Endodermal cell (in vitro differentiated cells): ENCODE data around the gene PTRH2. TPM values are rescaled to one million over a fixed set of nuclear protein-coding genes. Genes with fewer than 3 reads are reported as not detected.

ENCODE experiments used
- DNase-seq: peaks from one replicate; pipeline ENCODE4 v3.0.0-alpha.2; 2017
- H3K27ac ChIP-seq: 2 replicates; pipeline ENCODE4 v1.5.1; 2013; ENCODE audit warnings: mild to moderate bottlenecking, low read depth, low read length, moderate library complexity
- H3K27me3 ChIP-seq: 2 replicates; pipeline ENCODE4 v1.6.1; 2013; ENCODE audit warnings: mild to moderate bottlenecking, low read length, moderate library complexity; ENCODE audit not compliant: insufficient read depth, control insufficient read depth, poor library complexity, severe bottlenecking
- H3K36me3 ChIP-seq: 2 replicates; pipeline ENCODE4 v1.7.0; 2013; ENCODE audit warnings: mild to moderate bottlenecking, low read length, moderate library complexity; ENCODE audit not compliant: control insufficient read depth, insufficient read depth
- H3K4me1 ChIP-seq: one replicate; pipeline ENCODE4 v1.7.0; 2013; ENCODE audit warnings: low read length; ENCODE audit not compliant: control insufficient read depth, insufficient read depth
- H3K4me3 ChIP-seq: 2 replicates; pipeline ENCODE4 v1.5.1; 2013; ENCODE audit warnings: mild to moderate bottlenecking, low read length, moderate library complexity
- H3K9ac ChIP-seq: 2 replicates; pipeline ENCODE4 v1.6.1; 2013; ENCODE audit warnings: mild to moderate bottlenecking, low read length, moderate library complexity; ENCODE audit not compliant: poor library complexity, severe bottlenecking; ENCODE audit errors: extremely low read depth
- H3K9me3 ChIP-seq: 2 replicates; pipeline ENCODE4 v1.6.1; 2013; ENCODE audit warnings: mild to moderate bottlenecking, low read length, moderate library complexity; ENCODE audit not compliant: control insufficient read depth
- H3K27ac Mint-ChIP-seq: 2 replicates; pipeline ENCODE4 v1.8.0; 2020; ENCODE audit warnings: mixed read lengths
- H3K27me3 Mint-ChIP-seq: 2 replicates; pipeline ENCODE4 v1.8.0; 2021; ENCODE audit warnings: mild to moderate bottlenecking, mixed read lengths; ENCODE audit not compliant: insufficient read depth
- H3K36me3 Mint-ChIP-seq: 2 replicates; pipeline ENCODE4 v1.8.0; 2020; ENCODE audit warnings: low read depth, mixed read lengths
- H3K4me1 Mint-ChIP-seq: 2 replicates; pipeline ENCODE4 v1.8.0; 2020; ENCODE audit warnings: mixed read lengths
- H3K4me3 Mint-ChIP-seq: 2 replicates; pipeline ENCODE4 v1.8.0; 2020; ENCODE audit warnings: mild to moderate bottlenecking, moderate library complexity, mixed read lengths
- H3K9me3 Mint-ChIP-seq: 2 replicates; pipeline ENCODE4 v1.8.0; 2020; ENCODE audit warnings: mild to moderate bottlenecking, mixed read lengths
- total RNA-seq, 2 donors: library from RNA; stranded (reverse); fragmentation: NEBNext Ultra II Directional in 1 of 2; extraction: Animal tissue kit (Norgen Biotek cat#: 25700) in 1 of 2; gene quantifications; 2 replicates in 1 of 2; 3 replicates in 1 of 2; pipeline ENCODE4 v1.2.1, GENCODE V29; 2021
- TF ChIP-seq, protein P1 (sequence below): fragments of 200-600 bp; sonication (generic); conservative IDR thresholded peaks from 2 replicates; pipeline ENCODE4 v1.5.0; 2021; ENCODE audit warnings: antibody characterized with exemption, mild to moderate bottlenecking

Gene PTRH2
- total RNA-seq, 2 donors from 2014 or later: 21.6 to 23.6 TPM

DNA sequence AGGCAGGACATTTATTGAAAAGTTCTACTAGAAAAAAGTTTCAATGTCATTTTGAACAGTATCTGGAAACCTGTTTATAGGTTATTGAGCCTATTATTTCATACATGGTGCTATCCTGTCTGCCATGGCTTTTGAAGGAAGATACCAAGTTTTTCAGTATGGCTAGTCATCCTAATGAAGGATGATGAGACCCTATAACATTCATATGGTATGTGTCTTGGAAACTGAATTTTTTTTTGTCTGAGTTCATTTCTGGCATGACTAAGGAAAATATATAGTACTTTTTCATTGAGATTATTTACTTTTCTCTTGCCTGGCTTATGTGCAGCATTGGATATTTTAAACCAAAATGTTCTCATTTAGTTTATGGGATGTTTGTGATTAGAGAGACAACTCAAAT is 57.3 kb downstream of the PTRH2 start:
- Histone ChIP-seq H3K9me3 (peaks cover 35% of the 10 kb centered on the region), H3K9ac (no peak overlapping the region), H3K27ac (no peak overlapping the region), H3K4me3 (no peak overlapping the region), H3K36me3 (peaks cover 87% of the 10 kb centered on the region), H3K4me1 (peaks cover 2% of the 10 kb centered on the region), H3K27me3 (no peaks in the 10 kb centered on the region)
- H3K4me3 Mint-ChIP-seq: no peak overlapping the region
- no peak overlapping the region for H3K27ac Mint-ChIP-seq
- no peak for DNase-seq
- TF ChIP-seq, protein P1, sequence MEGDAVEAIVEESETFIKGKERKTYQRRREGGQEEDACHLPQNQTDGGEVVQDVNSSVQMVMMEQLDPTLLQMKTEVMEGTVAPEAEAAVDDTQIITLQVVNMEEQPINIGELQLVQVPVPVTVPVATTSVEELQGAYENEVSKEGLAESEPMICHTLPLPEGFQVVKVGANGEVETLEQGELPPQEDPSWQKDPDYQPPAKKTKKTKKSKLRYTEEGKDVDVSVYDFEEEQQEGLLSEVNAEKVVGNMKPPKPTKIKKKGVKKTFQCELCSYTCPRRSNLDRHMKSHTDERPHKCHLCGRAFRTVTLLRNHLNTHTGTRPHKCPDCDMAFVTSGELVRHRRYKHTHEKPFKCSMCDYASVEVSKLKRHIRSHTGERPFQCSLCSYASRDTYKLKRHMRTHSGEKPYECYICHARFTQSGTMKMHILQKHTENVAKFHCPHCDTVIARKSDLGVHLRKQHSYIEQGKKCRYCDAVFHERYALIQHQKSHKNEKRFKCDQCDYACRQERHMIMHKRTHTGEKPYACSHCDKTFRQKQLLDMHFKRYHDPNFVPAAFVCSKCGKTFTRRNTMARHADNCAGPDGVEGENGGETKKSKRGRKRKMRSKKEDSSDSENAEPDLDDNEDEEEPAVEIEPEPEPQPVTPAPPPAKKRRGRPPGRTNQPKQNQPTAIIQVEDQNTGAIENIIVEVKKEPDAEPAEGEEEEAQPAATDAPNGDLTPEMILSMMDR: no peak
- no peaks in the 10 kb centered on the region for H3K27me3 Mint-ChIP-seq
- H3K4me1 Mint-ChIP-seq: peaks cover 28% of the 10 kb centered on the region
- peaks cover 14% of the 10 kb centered on the region for H3K9me3 Mint-ChIP-seq
- H3K36me3 Mint-ChIP-seq: peaks cover 70% of the 10 kb centered on the region

Other genes with a start within 250 kb of the PTRH2 start
- 10 to 100 TPM; 32.7 to 36.2 TPM for gene DHX40, start 141.8 kb downstream of the PTRH2 start, total RNA-seq
- 100 to 1,000 TPM; 342 to 393 TPM for gene CLTC, start 87.5 kb downstream of the PTRH2 start, total RNA-seq
- 10 to 100 TPM; 67.9 to 69.9 TPM for gene VMP1, start 224 bp upstream of the PTRH2 start, total RNA-seq
- 10 to 100 TPM; 17.5 to 24.1 TPM for gene TUBD1, start 185.5 kb upstream of the PTRH2 start, total RNA-seq
- gene RPS6KB1, start 185.7 kb upstream of the PTRH2 start, total RNA-seq: 10 to 100 TPM; 22.3 to 31.5 TPM